K562 (cell line): ENCODE data around the gene MED20.

Source experiments
- ATF6 ChIP-seq: sonication (generic); formaldehyde crosslinking; IDR thresholded peaks from 2 replicates; pipeline ENCODE4 v1.4.0; 2020; ENCODE audit warnings: mild to moderate bottlenecking, missing genetic modification reagents
- CTCF ChIP-seq, 3 experiments: IDR thresholded peaks in 2 of 3; conservative IDR thresholded peaks in 1 of 3; 2 replicates each; pipeline ENCODE4 v1.5.1; 2011 to 2012; ENCODE audit warnings: low read length in 3 of 3, mild to moderate bottlenecking in 3 of 3, control low read depth in 2 of 3, improper control_type of control experiment in 1 of 3, inconsistent platforms in 1 of 3, low read depth in 1 of 3, mixed read lengths in 1 of 3, moderate library complexity in 1 of 3; ENCODE audit not compliant: insufficient read depth in 2 of 3
- FOXJ3 ChIP-seq: sonication (generic); formaldehyde crosslinking; IDR thresholded peaks from 2 replicates; pipeline ENCODE4 v1.4.0; 2020; ENCODE audit warnings: mild to moderate bottlenecking, missing genetic modification reagents
- JUND ChIP-seq, 2 experiments: IDR thresholded peaks; 2 replicates in 1 of 2; 3 replicates in 1 of 2; pipeline ENCODE4 v1.6.1; 2011; ENCODE audit warnings: borderline replicate concordance in 2 of 2, low read depth in 2 of 2, low read length in 2 of 2, improper control_type of control experiment in 1 of 2, missing biosample characterization in 1 of 2, missing genetic modification characterization in 1 of 2, missing genetic modification reagents in 1 of 2
- MAX ChIP-seq: sonication (generic); formaldehyde crosslinking; IDR thresholded peaks from 2 replicates; pipeline ENCODE4 v1.9.0; 2022; ENCODE audit warnings: mild to moderate bottlenecking, missing genetic modification reagents
- MNT ChIP-seq, 2 experiments: fragments of 450-650 bp; conservative IDR thresholded peaks; 2 replicates each; pipeline ENCODE4 v1.6.1; 2017; ENCODE audit warnings: mild to moderate bottlenecking in 2 of 2, moderate library complexity in 2 of 2
- POLR2A ChIP-seq: fragments of 450-650 bp; conservative IDR thresholded peaks from 2 replicates; pipeline ENCODE4 v1.6.1; 2016
- RCOR1 ChIP-seq, 2 experiments: IDR thresholded peaks; 2 replicates each; pipeline ENCODE4 v1.6.1; 2012; ENCODE audit warnings: low read depth in 2 of 2, low read length in 2 of 2, borderline replicate concordance in 1 of 2, improper control_type of control experiment in 1 of 2
- RFX7 ChIP-seq: fragments of 250-450 bp; sonication (Bioruptor Pico); IDR thresholded peaks from 2 replicates; pipeline ENCODE4 v1.5.1; 2021; ENCODE audit warnings: mild to moderate bottlenecking
- TRIM28 ChIP-seq: fragments of 450-650 bp; IDR thresholded peaks from 2 replicates; pipeline ENCODE4 v1.6.1; 2017
- ZBTB43 ChIP-seq: sonication (generic); formaldehyde crosslinking; IDR thresholded peaks from 2 replicates; pipeline ENCODE4 v1.8.0; 2023; ENCODE audit warnings: mild to moderate bottlenecking, missing genetic modification reagents
- ZNF354B ChIP-seq: fragments of 250-450 bp; sonication (Bioruptor Pico); IDR thresholded peaks from 2 replicates; pipeline ENCODE4 v1.4.0; 2020
- ZSCAN29 ChIP-seq: fragments of 450-650 bp; IDR thresholded peaks from 2 replicates; pipeline ENCODE4 v1.6.1; 2017

- no peak for TF ChIP-seq FOXJ3 (CRISPR knock-in tag)
- no peak for TF ChIP-seq MNT (conservative IDR thresholded peaks at IDR 0.05)
- TF ChIP-seq RCOR1 (IDR thresholded peaks at IDR 0.05; ENCODE audit: borderline replicate concordance in 1 of 2, low read depth in 2 of 2, low read length in 2 of 2) = no peak
- no peak for TF ChIP-seq CTCF (IDR thresholded peaks at IDR 0.05 in 2 of 3, conservative IDR thresholded peaks at IDR 0.05 in 1 of 3; ENCODE audit: insufficient read depth in 2 of 3, low read depth in 1 of 3, low read length in 3 of 3)
- no peak for TF ChIP-seq ZBTB43 (CRISPR knock-in tag)
- no peak for TF ChIP-seq ZSCAN29
- no peak for TF ChIP-seq JUND (IDR thresholded peaks at IDR 0.05; ENCODE audit: borderline replicate concordance, low read depth, low read length)
- no peak for TF ChIP-seq JUND (tag; IDR thresholded peaks at IDR 0.05; ENCODE audit: borderline replicate concordance, low read depth, low read length)
- no peak for TF ChIP-seq ATF6 (CRISPR knock-in tag)
- no peak; the same call in 1 of the 2 replicates for TF ChIP-seq TRIM28
- no peak for TF ChIP-seq ZNF354B (CRISPR knock-in tag)
- TF ChIP-seq RFX7 (CRISPR knock-in tag) = no peak
- TF ChIP-seq MAX = no peak
- TF ChIP-seq POLR2A = no peak
These were observed 26.3 kb downstream of the MED20 start for GRCh38 chr6:41894366-41895299.
